GOT3 (cell line): Measurements from ENCODE around the gene THSD7B.
"Not testable (repeated sequence)": the region's sequence is repeated elsewhere in the genome, so short reads cannot be mapped to it uniquely, and the experiment has no call there.

Source experiments
- DNase-seq: peaks from one replicate; lab custom pipeline; 2025; ENCODE audit warnings: mixed read lengths; lab: John Stamatoyannopoulos, UW

Gene THSD7B

GRCh38 chr2:137048455-137048854 lies 283.1 kb downstream of the THSD7B start:
- DNase-seq: no peak

- DNase-seq: no peak
Measured at GRCh38 chr2:137049518-137049917, 284.2 kb downstream of the THSD7B start.

GRCh38 chr2:137050949-137051348 lies 285.6 kb downstream of the THSD7B start:
- no peak for DNase-seq

GRCh38 chr2:137051778-137052398 lies 286.5 kb downstream of the THSD7B start:
- DNase-seq: no peak

GRCh38 chr2:137056704-137057103 lies 291.4 kb downstream of the THSD7B start:
- DNase-seq: no peak

GRCh38 chr2:137076111-137076765 lies 310.9 kb downstream of the THSD7B start:
- not testable (repeated sequence) for DNase-seq

GRCh38 chr2:137091704-137092103 lies 326.4 kb downstream of the THSD7B start:
- DNase-seq: no peak

- DNase-seq: no peak
Measured at GRCh38 chr2:137093116-137093515, 327.8 kb downstream of the THSD7B start.

GRCh38 chr2:137096187-137096586 lies 330.8 kb downstream of the THSD7B start:
- no peak for DNase-seq

- DNase-seq: no peak
Measured at GRCh38 chr2:137096693-137097092, 331.3 kb downstream of the THSD7B start.

- DNase-seq: not testable (repeated sequence)
Measured at GRCh38 chr2:137101814-137102213, 336.5 kb downstream of the THSD7B start.

- no peak for DNase-seq
Measured at GRCh38 chr2:137107904-137108303, 342.6 kb downstream of the THSD7B start.

GRCh38 chr2:137111896-137112295 lies 346.6 kb downstream of the THSD7B start:
- no peak for DNase-seq

- DNase-seq: no peak
Measured at GRCh38 chr2:137115081-137115794, 349.9 kb downstream of the THSD7B start.

GRCh38 chr2:137115795-137116089 lies 350.4 kb downstream of the THSD7B start:
- DNase-seq: no peak

- no peak for DNase-seq
Measured at GRCh38 chr2:137117385-137117784, 352.0 kb downstream of the THSD7B start.

GRCh38 chr2:137118140-137118539 lies 352.8 kb downstream of the THSD7B start:
- DNase-seq: no peak

GRCh38 chr2:137123226-137123625 lies 357.9 kb downstream of the THSD7B start:
- no peak for DNase-seq

GRCh38 chr2:137133225-137133624 lies 367.9 kb downstream of the THSD7B start:
- no peak for DNase-seq

- no peak for DNase-seq
Measured at GRCh38 chr2:137138263-137138662, 372.9 kb downstream of the THSD7B start.

- DNase-seq: no peak
Measured at GRCh38 chr2:137151731-137152130, 386.4 kb downstream of the THSD7B start.

- DNase-seq: no peak
Measured at GRCh38 chr2:137154946-137155345, 389.6 kb downstream of the THSD7B start.

- no peak for DNase-seq
Measured at GRCh38 chr2:137155356-137156104, 390.2 kb downstream of the THSD7B start.
